HepG2 (cell line): ENCODE data around the gene SPHK1. TPM values are rescaled to one million over a fixed set of nuclear protein-coding genes. Genes with fewer than 3 reads are reported as not detected.

ENCODE experiments used
- CEBPZ ChIP-seq: IDR thresholded peaks from 2 replicates; pipeline ENCODE4 v1.6.1; 2012; ENCODE audit warnings: low read length, improper control_type of control experiment
- FOXJ3 ChIP-seq: sonication (generic); formaldehyde crosslinking; IDR thresholded peaks from 2 replicates; pipeline ENCODE4 v1.4.0; 2020; ENCODE audit warnings: missing genetic modification reagents, mild to moderate bottlenecking, borderline replicate concordance
- ISX ChIP-seq: sonication (generic); formaldehyde crosslinking; conservative IDR thresholded peaks from 2 replicates; pipeline ENCODE4 v1.5.0; 2020; ENCODE audit warnings: missing genetic modification reagents
- KLF16 ChIP-seq, 2 experiments: sonication (generic) in 1 of 2; formaldehyde crosslinking in 1 of 2; IDR thresholded peaks; 2 replicates each; pipeline versions ENCODE4 v1.6.1 to v1.8.0; 2016 to 2023; ENCODE audit warnings: missing genetic modification reagents in 2 of 2, missing compliant biosample characterization in 1 of 2
- NR2F6 ChIP-seq, 2 experiments: IDR thresholded peaks; 2 replicates each; pipeline ENCODE4 v1.6.1; 2016; ENCODE audit warnings: antibody characterized with exemption in 1 of 2, mild to moderate bottlenecking in 1 of 2
- PBX2 ChIP-seq: IDR thresholded peaks from 2 replicates; pipeline ENCODE4 v1.6.1; 2016; ENCODE audit warnings: control low read depth
- SIN3B ChIP-seq: fragments of 150-350 bp; IDR thresholded peaks from 2 replicates; pipeline ENCODE4 v1.6.1; 2014; ENCODE audit warnings: low read length
- SKIL ChIP-seq: sonication (generic); formaldehyde crosslinking; IDR thresholded peaks from 2 replicates; pipeline ENCODE4 v1.8.0; 2022; ENCODE audit warnings: missing genetic modification reagents, mild to moderate bottlenecking, moderate library complexity, borderline replicate concordance
- TBX2 ChIP-seq: sonication (generic); formaldehyde crosslinking; IDR thresholded peaks from 2 replicates; pipeline ENCODE4 v1.5.0; 2020; ENCODE audit warnings: missing genetic modification reagents, mild to moderate bottlenecking, borderline replicate concordance
- THAP11 ChIP-seq: IDR thresholded peaks from 2 replicates; pipeline ENCODE4 v1.6.1; 2016; ENCODE audit warnings: missing biosample characterization, missing genetic modification reagents
- ZBTB21 ChIP-seq: sonication (generic); formaldehyde crosslinking; IDR thresholded peaks from 2 replicates; pipeline ENCODE4 v1.4.0; 2020; ENCODE audit warnings: missing genetic modification reagents
- ZBTB4 ChIP-seq: sonication (generic); formaldehyde crosslinking; IDR thresholded peaks from 2 replicates; pipeline ENCODE4 v1.4.0; 2020; ENCODE audit warnings: missing genetic modification reagents, mild to moderate bottlenecking, borderline replicate concordance
- ZNF337 ChIP-seq: sonication (generic); formaldehyde crosslinking; IDR thresholded peaks from 2 replicates; pipeline ENCODE4 v1.5.1; 2020; ENCODE audit warnings: missing genetic modification reagents, low read depth, mild to moderate bottlenecking, borderline replicate concordance
- ZNF563 ChIP-seq: sonication (generic); formaldehyde crosslinking; IDR thresholded peaks from 2 replicates; pipeline ENCODE4 v1.8.0; 2022; ENCODE audit warnings: mild to moderate bottlenecking, moderate library complexity, missing genetic modification reagents
- ZNF572 ChIP-seq: sonication (generic); formaldehyde crosslinking; IDR thresholded peaks from 2 replicates; pipeline ENCODE4 v1.5.1; 2020; ENCODE audit warnings: mild to moderate bottlenecking, missing genetic modification reagents
- ZNF740 ChIP-seq: sonication (generic); formaldehyde crosslinking; IDR thresholded peaks from 2 replicates; pipeline ENCODE4 v1.4.0; 2020; ENCODE audit warnings: missing genetic modification reagents
- ZNF768 ChIP-seq: sonication (generic); formaldehyde crosslinking; IDR thresholded peaks from 2 replicates; pipeline ENCODE4 v1.4.0; 2020; ENCODE audit warnings: missing genetic modification reagents
- polyA plus RNA-seq, 8 experiments: library from polyadenylated mRNA; depleted of rRNA in 3 of 8; stranded (reverse) in 7 of 8; unstranded in 1 of 8; fragments of >200 nt; fragmentation: Illumina TruSeq in 4 of 8; extraction: Trizol in 4 of 8; gene quantifications; 2 replicates each; pipeline versions ENCODE4 v1.2.1 to v1.2.3, GENCODE V29; 2011 to 2016; ENCODE audit warnings: low read depth in 4 of 8, missing spikeins in 1 of 8, mixed read lengths in 1 of 8; ENCODE audit not compliant: insufficient read depth in 1 of 8
- total RNA-seq, 5 experiments: library from RNA; depleted of rRNA; stranded (reverse); fragments of >200 nt; fragmentation: Illumina TruSeq; extraction: Trizol; gene quantifications; 2 replicates each; pipeline ENCODE4 v1.2.3, GENCODE V29; 2016; ENCODE audit warnings: low read depth in 1 of 5

SPHK1 gene
- total and polyA plus RNA-seq, 2 of the 13 experiments (the other 11 are each of a cell fraction or from before 2014, with no cell fraction given) = 129 to 160 TPM

- TF ChIP-seq ZBTB4 (CRISPR knock-in tag) = 0 out of 2 replicates have a peak, but pooled peaks have one; percentile 21
- no peak for TF ChIP-seq ZNF563 (CRISPR knock-in tag)
- no peak for TF ChIP-seq ZNF768 (CRISPR knock-in tag)
- no peak for TF ChIP-seq ZNF337 (CRISPR knock-in tag)
- no peak for TF ChIP-seq CEBPZ
- TF ChIP-seq PBX2 (CRISPR knock-in tag) = no peak
- TF ChIP-seq ZNF740 (CRISPR knock-in tag) = no peak
- TF ChIP-seq TBX2 (CRISPR knock-in tag) = peak; percentile 59; the same call in 1 of the 2 replicates
- no peak for TF ChIP-seq ISX (CRISPR knock-in tag)
- no peak; the same call in 1 of the 2 replicates for TF ChIP-seq SKIL (CRISPR knock-in tag)
- TF ChIP-seq SIN3B = no peak
- no peak for TF ChIP-seq KLF16 (CRISPR knock-in tag; IDR thresholded peaks at IDR 0.05)
- peak; percentile 84 for TF ChIP-seq NR2F6 (IDR thresholded peaks at IDR 0.05)
- peak; percentile 80 for TF ChIP-seq NR2F6 (CRISPR knock-in tag; IDR thresholded peaks at IDR 0.05)
- TF ChIP-seq FOXJ3 (CRISPR knock-in tag) = peak; percentile 55; the same call in 1 of the 2 replicates
- no peak for TF ChIP-seq ZBTB21 (CRISPR knock-in tag)
- no peak for TF ChIP-seq ZNF572 (CRISPR knock-in tag)
- TF ChIP-seq THAP11 (CRISPR knock-in tag) = no peak
Observed at GRCh38 chr17:76351526-76352071, 32.8 kb upstream of the SPHK1 start (continued).
